DND-41 (cell line): ENCODE data around the gene SSH3.

ENCODE experiments used
- ATAC-seq: fragments of 200-7000 bp; cut with Tn5 transposase; 3 replicates; pipeline ENCODE4 v1.9.1; 2021; ENCODE audit warnings: low read depth; ENCODE audit not compliant: insufficient read depth
- DNase-seq: peaks from one replicate; pipeline ENCODE4 v3.0.0-alpha.2; 2020
- H2AFZ ChIP-seq: 2 replicates; pipeline ENCODE4 v1.6.0; 2012; ENCODE audit warnings: low read depth, low read length
- H3K27ac ChIP-seq: 2 replicates; pipeline ENCODE4 v1.5.1; 2012; ENCODE audit warnings: low read length, inconsistent platforms
- H3K27me3 ChIP-seq: fragments of 200-600 bp; sonication (generic); 2 replicates; pipeline ENCODE4 v1.6.0; 2012; ENCODE audit warnings: low read length, mild to moderate bottlenecking, inconsistent platforms; ENCODE audit not compliant: insufficient read depth, poor library complexity
- H3K36me3 ChIP-seq: 2 replicates; pipeline ENCODE4 v1.5.1; 2012; ENCODE audit warnings: low read length, inconsistent platforms; ENCODE audit not compliant: insufficient read depth
- H3K4me1 ChIP-seq: 2 replicates; pipeline ENCODE4 v1.5.1; 2012; ENCODE audit warnings: mild to moderate bottlenecking, low read length; ENCODE audit not compliant: insufficient read depth
- H3K4me2 ChIP-seq: 2 replicates; pipeline ENCODE4 v1.6.0; 2012; ENCODE audit warnings: mild to moderate bottlenecking, moderate library complexity, low read length, inconsistent platforms; ENCODE audit not compliant: insufficient read depth
- H3K4me3 ChIP-seq, 2 experiments: fragments of 200-600 bp in 1 of 2; shearing (Covaris generic) in 1 of 2; 2 replicates each; pipeline ENCODE4 v1.5.1; 2012 to 2016; ENCODE audit warnings: inconsistent platforms in 2 of 2, low read length in 2 of 2, mild to moderate bottlenecking in 2 of 2, low read depth in 1 of 2, moderate library complexity in 1 of 2
- H3K79me2 ChIP-seq: 2 replicates; pipeline ENCODE4 v1.6.0; 2012; ENCODE audit warnings: low read length, inconsistent platforms; ENCODE audit not compliant: insufficient read depth
- H3K9ac ChIP-seq: 2 replicates; pipeline ENCODE4 v1.6.0; 2012; ENCODE audit warnings: low read depth, mild to moderate bottlenecking, inconsistent platforms, low read length, moderate library complexity
- H3K9me3 ChIP-seq: 2 replicates; pipeline ENCODE4 v1.5.1; 2012; ENCODE audit warnings: low read length, moderate library complexity, mild to moderate bottlenecking, inconsistent platforms; ENCODE audit not compliant: insufficient read depth, severe bottlenecking
- H4K20me1 ChIP-seq: 2 replicates; pipeline ENCODE4 v1.6.0; 2012; ENCODE audit warnings: low read length; ENCODE audit not compliant: insufficient read depth
- CTCF ChIP-seq: IDR thresholded peaks from 2 replicates; pipeline ENCODE4 v1.5.1; 2012; ENCODE audit warnings: borderline replicate concordance, low read length, moderate library complexity, mild to moderate bottlenecking; ENCODE audit not compliant: poor library complexity, severe bottlenecking; ENCODE audit errors: extremely low read depth
- EZH2 ChIP-seq: IDR thresholded peaks from 3 replicates; pipeline ENCODE4 v1.6.1; 2012; ENCODE audit warnings: borderline replicate concordance, low read depth, mild to moderate bottlenecking, moderate library complexity, low read length, inconsistent platforms; ENCODE audit not compliant: severe bottlenecking

Gene SSH3

GRCh38 chr11:67278939-67279588 lies 24.3 kb upstream of the SSH3 start:
- peak overlapping the region; percentile 98 for H3K27ac ChIP-seq
- H3K4me3 ChIP-seq = no peak overlapping the region
- DNase-seq (no peak), ATAC-seq (no peak)
- no peak overlapping the region for H2AFZ ChIP-seq
- no peak overlapping the region for H3K4me2 ChIP-seq
- H3K27me3 ChIP-seq = no peaks in the 10 kb centered on the region
- peaks cover 90% of the 10 kb centered on the region for H3K36me3 ChIP-seq
- H3K9ac ChIP-seq = peak overlapping the region; percentile 71
- TF ChIP-seq EZH2 (no peak), CTCF (no peak)
- no peaks in the 10 kb centered on the region for H3K9me3 ChIP-seq
- H4K20me1 ChIP-seq = peaks cover 16% of the 10 kb centered on the region; the same call in 1 of the 2 replicates
- peaks cover 88% of the 10 kb centered on the region for H3K79me2 ChIP-seq
- peaks cover 59% of the 10 kb centered on the region for H3K4me1 ChIP-seq

GRCh38 chr11:67279589-67280340 lies 23.6 kb upstream of the SSH3 start:
- peak overlapping the region; percentile 98 for H3K27ac ChIP-seq
- no peaks in the 10 kb centered on the region for H3K9me3 ChIP-seq
- H3K27me3 ChIP-seq = no peaks in the 10 kb centered on the region
- no peak for ATAC-seq
- H3K4me3 ChIP-seq = no peak overlapping the region
- H2AFZ ChIP-seq = no peak overlapping the region
- H3K9ac ChIP-seq = peak overlapping the region; percentile 71
- peaks cover 53% of the 10 kb centered on the region for H3K4me1 ChIP-seq
- no peak for TF ChIP-seq EZH2
- no peak for TF ChIP-seq CTCF
- H4K20me1 ChIP-seq = peaks cover 12% of the 10 kb centered on the region; the same call in 1 of the 2 replicates
- H3K79me2 ChIP-seq = peaks cover 83% of the 10 kb centered on the region
- no peak overlapping the region for H3K4me2 ChIP-seq
- no peak for DNase-seq
- H3K36me3 ChIP-seq = peaks cover 90% of the 10 kb centered on the region

GRCh38 chr11:67280341-67280787 lies 23.0 kb upstream of the SSH3 start:
- Histone ChIP-seq H3K36me3 (peaks cover 90% of the 10 kb centered on the region), H2AFZ (no peak overlapping the region), H3K4me1 (peaks cover 49% of the 10 kb centered on the region), H4K20me1 (peaks cover 11% of the 10 kb centered on the region; the same call in 1 of the 2 replicates), H3K9ac (no peak overlapping the region), H3K9me3 (no peaks in the 10 kb centered on the region), H3K4me2 (no peak overlapping the region), H3K4me3 (no peak overlapping the region), H3K79me2 (peaks cover 77% of the 10 kb centered on the region), H3K27me3 (no peaks in the 10 kb centered on the region), H3K27ac (peak overlapping the region; percentile 98)
- no peak for DNase-seq
- no peak for ATAC-seq
- TF ChIP-seq CTCF (no peak), EZH2 (no peak)
